HG03439 (cell line): ENCODE results near the gene SRRM1.
"Not testable (repeated sequence)": the region's sequence is repeated elsewhere in the genome, so short reads cannot be mapped to it uniquely, and the experiment has no call there.

Experiments used
- ATAC-seq: cut with Tn5 transposase; IDR thresholded peaks from one replicate; pipeline ENCODE4 v1.9.1; 2021; ENCODE audit warnings: mild to moderate bottlenecking, moderate library complexity; ENCODE audit not compliant: unreplicated experiment

SRRM1 gene

GRCh38 chr1:24713736-24714135 lies 70.6 kb downstream of the SRRM1 start:
- ATAC-seq, result no peak

- ATAC-seq, result no peak
Measured at GRCh38 chr1:24714859-24715520, 71.9 kb downstream of the SRRM1 start.

- no peak for ATAC-seq
Measured at GRCh38 chr1:24715658-24716057, 72.6 kb downstream of the SRRM1 start.

GRCh38 chr1:24717887-24718650 lies 75.0 kb downstream of the SRRM1 start:
- no peak for ATAC-seq

- no peak for ATAC-seq
Measured at GRCh38 chr1:24720152-24720551, 77.0 kb downstream of the SRRM1 start.

GRCh38 chr1:24721533-24721932 lies 78.4 kb downstream of the SRRM1 start:
- ATAC-seq, result no peak

- ATAC-seq, result not testable (repeated sequence)
Measured at GRCh38 chr1:24722073-24723035, 79.3 kb downstream of the SRRM1 start.
